Posterior vena cava (tissue), 2 donors: ENCODE data around the gene GIT1. TPM values are rescaled to one million over a fixed set of nuclear protein-coding genes. Genes with fewer than 3 reads are reported as not detected.
"Not testable (repeated sequence)": the region's sequence is repeated elsewhere in the genome, so short reads cannot be mapped to it uniquely, and the experiment has no call there.

Source experiments
- DNase-seq: peaks from one replicate; pipeline ENCODE4 v3.0.0-alpha.2; 2020; ENCODE audit warnings: low spot score
- intact Hi-C, 2 donors: fragments of 100-400 bp; cut with DNase I; formaldehyde crosslinking; loops; one replicate each; pipeline versions ENCODE4 v1.14.1 to v1.14.2; 2022 to 2023
- total RNA-seq, 2 donors: library from RNA; stranded (reverse); fragmentation: NEBNext Ultra II Directional; extraction: Animal tissue kit (Norgen Biotek cat#: 25700); gene quantifications; one replicate each; pipeline ENCODE4 v1.2.1, GENCODE V29; 2021
- donor health status: DM: yes; HTN: yes; CAD: no.
- donor health status: DM: yes; HTN: yes; CAD: no.

GIT1 gene
- total RNA-seq, 2 donors from 2014 or later = 28.1 to 43.5 TPM

DNA sequence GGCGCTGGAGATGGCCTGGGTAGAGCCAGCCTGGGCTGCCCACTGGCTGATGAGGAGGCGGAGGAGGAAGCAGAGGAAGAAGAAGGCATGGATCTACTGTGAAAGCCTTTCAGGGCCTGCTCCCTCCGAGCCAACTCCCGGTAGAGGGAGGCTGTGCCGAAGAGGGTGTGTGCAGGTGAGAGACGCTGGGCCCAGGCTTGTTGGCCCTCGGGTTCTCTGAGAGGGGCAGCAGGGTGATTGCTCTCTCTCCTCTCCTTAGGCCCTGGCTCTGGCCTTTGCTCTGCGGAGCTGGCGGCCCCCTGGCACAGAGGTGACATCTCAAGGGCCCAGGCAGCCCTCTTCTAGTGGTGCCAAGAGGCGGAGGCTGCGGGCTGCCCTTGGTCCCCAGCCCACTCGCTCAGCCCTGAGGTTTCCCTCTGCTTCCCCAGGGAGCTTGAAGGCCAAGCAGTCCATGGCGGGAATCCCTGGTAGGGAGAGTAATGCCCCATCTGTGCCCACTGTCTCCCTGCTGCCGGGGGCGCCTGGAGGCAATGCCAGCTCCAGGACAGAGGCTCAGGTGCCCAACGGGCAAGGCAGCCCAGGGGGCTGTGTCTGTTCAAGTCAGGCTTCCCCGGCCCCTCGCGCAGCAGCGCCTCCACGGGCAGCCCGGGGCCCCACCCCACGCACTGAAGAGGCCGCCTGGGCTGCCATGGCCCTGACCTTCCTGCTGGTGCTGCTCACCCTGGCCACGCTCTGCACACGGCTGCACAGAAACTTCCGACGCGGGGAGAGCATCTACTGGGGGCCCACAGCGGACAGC, 17.4 kb downstream of the GIT1 start:
- intact Hi-C loops = no loop called here
- DNase-seq = peak; percentile 72

DNA sequence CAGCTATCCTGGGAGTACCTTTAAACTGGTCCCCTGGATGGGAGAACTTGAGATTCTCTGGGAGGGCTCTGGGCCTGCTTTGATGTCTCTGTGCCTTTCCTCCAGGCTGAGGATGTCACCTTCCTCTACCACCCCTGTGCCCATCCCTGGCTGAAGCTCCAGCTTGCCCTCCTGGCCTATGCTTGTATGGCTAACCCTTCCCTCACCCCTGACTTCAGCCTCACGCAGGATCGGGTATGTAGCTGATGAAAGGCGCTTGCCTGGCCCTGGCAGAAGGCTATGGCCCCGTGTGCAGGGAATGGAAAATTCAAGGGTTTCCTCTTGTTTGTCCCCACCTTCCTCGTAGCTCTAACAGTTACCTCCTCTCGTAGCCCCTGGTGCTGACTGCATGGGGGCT, 18.0 kb downstream of the GIT1 start:
- no peak for DNase-seq
- intact Hi-C loops = no loop called here

DNA sequence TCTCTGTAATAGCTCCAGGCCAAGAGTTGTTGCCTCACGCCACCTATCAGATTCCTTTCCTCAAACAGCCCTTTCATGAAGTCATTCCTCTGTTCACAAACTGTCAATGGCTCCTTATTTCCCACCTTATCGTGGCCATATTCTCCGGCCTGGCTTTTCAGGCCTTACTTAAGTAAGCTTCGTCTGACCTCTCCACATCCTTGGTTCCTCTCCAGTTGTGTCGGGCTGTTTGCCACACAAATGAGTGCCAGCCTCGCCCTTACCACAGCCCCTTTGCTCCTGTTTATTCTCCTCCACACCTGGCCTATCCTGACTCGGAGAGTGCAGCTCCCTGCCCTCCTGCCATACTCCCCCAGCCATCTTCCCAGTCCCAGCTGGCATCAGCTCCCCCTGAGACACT, 18.9 kb downstream of the GIT1 start:
- DNase-seq = peak; percentile 52
- intact Hi-C loops = no loop called here

DNA sequence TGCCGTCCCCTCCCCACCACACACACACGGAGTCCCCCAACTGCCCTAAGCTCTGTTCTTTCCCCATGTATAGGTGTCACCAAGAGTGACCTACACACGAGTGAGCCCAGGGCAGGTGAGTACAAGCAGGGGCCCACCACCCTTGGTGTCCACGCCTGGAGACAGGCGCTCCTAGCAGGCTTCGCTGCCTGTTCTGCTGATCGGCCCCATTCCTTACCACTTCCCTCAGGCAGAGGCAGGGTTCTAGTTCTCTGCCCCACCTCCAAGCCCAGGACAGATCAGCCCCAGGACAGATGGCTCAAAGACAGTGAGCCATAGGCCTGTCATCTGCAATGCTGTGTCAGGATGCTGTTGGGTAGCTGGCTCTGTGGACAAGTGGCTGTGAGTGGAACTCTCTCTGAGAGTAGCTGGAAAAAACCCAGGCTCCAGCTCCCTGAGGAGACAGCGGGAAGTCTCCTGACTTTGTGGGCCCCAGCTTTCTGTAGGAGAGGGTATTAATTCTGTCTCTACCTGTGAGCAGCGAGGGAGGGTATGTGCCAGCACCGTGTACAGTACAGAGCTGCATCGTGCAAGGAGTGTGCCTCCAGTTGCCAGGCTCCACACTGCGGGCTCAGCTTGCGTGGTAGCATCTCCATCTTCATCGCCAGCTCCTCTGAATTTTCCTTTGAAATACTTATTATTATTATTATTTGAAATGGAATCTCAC, 20.1 kb downstream of the GIT1 start:
- peak; percentile 60 for DNase-seq
- intact Hi-C loops = no loop called here

DNA sequence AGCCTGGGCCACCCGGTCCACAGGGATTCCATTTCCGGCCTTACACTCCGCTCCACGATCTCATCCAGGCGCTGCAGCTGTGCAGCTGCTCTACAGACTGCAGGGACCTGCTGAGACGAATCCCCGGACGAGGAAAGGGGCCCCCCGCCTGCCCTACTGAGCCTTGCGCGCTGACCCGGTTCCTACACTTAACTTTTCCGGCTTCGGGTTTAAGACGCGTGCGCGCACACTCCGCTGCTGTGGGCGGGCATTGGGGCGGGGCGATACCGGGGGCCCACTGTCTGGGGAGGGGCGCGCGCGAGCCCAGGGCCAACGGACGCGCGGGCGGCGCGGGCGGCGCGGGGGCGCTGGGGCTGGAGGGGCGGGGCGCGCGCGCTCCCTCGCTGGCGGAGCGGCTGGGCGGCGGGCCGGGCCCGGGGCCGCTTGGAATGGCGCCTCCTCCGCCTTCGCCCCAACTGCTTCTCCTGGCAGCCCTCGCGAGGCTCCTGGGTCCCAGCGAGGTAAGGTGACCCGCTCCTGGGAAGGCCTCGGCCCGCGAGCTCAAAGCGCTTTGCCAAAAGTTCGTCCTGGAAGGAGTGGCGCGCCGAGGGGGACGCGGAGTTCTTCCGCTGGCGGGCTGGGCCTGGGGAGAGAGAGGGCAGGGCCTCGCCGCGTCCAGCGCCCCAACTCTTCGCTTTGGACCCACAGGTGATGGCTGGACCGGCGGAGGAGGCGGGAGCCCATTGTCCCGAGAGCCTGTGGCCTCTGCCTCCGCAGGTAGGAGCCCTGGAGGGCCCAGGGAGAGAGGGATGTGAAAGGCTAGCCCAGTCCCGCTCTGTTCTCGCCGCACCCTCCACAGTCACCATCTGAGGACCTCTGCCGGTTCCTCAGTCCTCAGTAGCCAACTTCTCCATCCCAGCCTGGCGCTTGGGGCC, 20.9 kb downstream of the GIT1 start, which contains the start of gene TP53I13:
Gene TP53I13, plus strand, starts transcription at position 371 of the 914 bp plus-strand sequence. Its CDS starts 58 bp downstream, at position 429.
- DNase-seq = peak; percentile 94
- intact Hi-C loops = no loop called here

DNA sequence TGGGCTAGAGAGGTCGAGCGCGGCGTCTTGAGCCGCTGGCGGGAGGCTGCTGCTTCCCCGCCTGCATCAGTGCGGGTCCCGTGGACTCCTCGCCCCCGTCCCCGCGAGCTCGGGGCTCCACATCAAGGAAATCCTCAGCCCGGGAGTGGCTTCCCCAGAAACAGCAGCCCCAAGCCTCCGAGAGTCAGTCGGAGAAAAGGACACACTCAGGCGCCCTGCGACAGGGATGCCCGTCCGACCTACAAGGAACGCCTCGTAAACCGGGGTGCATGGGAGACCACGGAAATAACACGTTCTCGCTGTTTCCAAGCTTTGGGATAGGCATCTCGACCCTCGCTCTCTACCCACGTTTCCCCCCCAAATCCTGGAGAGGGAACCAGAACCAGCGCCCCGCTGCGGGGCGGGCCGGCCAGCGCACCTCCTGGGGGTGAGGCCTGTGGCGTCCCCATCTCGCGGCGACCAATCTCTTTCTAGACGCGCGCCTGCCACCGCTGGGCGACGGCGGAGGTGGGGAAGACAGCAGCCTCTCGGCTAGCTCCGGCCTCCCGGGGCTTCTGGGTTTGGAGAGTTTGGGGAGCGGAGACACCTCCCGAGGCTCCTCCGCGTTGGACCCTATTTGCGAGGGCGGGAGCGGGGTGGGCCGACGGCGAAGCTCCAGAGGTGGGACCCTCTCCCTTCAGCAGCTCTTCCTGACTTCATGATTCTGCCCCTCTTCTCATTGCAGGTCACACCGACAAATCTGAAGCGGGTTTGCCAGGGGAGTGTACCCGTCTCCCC, 21.7 kb downstream of the GIT1 start:
- intact Hi-C loops = no loop called here
- DNase-seq = peak; percentile 91

DNA sequence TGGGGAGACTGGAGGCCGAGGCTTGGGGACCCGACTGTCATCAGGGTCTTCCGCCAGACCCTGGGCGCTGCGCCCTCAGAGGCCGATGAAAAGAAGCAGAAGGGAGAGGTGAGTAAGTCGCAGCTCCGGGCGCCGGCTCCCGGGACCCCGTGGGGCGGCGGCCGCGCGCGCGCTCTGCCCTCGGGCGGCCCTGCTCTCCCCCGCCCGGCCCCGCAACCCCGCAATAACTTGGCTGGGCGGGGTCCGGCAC, 22.2 kb downstream of the GIT1 start:
- intact Hi-C loops = no loop called here
- no peak for DNase-seq

DNA sequence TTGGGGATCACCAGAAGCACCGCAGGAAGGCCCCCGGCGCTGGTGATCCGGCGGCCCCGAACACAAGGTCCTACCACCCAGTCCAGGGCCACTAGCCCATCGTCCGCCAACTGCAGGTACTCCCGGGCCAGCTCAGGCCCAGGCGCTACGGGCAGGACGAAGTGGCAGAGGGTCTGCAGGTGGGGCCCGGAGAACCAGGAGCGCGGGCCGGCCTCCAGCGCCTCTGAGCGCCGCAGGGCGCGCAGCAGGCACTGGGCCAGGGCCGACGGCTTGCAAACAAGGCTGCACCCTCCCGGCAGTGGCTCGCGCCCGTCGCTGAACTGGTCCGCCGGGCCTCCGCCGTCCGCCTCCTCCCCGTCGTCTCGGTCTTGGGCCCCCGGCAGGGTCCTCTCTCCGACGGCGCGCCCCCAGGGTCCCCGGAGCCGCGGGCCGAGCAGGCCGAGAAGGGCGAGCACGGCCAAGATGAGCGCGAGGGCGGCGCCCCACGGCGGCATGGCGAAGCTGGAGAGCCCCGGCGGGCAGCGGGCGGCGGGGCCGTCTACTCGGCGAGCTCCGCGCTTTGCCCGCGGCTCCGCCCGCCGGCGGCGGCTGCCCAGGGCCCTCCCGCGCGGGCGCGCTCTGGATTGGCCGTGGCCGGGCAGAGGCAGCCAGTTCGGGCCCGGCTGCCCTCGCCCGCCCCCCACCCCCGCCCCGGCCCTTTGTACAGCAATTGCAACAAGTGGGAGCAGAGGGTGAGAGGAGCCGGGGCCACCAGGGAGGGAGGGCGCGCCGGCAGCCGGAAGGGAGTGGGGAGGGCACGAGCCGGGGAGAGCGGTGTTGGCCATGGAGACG, 22.8 kb downstream of the GIT1 start, which contains the start of gene ABHD15:
Gene ABHD15, minus strand, starts transcription at position 565 of the 831 bp plus-strand sequence. Its CDS starts 71 bp downstream, at position 494.
- intact Hi-C loops = no loop called here
- peak; percentile 89 for DNase-seq

DNA sequence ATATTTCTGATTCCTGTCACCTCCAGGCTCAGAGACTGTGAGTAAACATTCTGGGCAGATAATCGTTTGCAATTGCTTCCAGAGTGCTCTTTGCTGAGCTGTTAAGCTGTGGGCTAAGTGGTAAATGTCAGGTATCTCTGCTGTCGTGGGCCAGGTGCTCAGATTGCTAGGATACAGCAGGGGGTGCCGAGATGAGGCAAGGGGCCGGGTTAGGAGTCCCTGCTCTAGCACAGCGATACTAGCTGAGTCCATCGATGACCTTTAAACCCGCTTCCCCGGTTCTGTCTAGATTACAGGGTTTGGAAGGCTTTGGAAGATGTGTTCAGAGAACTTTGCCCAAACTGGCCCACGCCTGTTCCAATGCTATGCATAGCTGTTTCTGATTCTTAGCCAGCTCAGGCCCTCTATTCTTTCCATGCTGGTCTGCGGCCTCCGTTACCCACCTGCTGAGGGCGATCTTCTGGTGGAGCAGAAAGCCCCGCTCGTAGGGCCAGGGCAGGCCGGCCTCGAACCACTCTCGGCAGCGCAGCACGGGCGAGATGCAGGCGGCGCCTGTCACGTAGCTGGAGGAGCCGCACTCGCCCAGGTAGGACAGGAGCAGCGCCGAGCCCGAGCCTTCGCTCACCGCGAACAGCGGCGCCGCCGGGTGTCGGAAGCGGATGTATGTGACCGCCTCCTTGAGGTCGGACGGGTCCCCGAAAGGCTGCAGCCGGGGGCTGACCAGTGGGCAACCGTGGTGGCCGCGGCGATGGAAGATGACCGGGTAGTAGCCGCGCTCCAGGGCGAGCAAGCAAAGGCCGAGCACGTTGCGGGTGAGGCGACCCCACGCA, 23.6 kb downstream of the GIT1 start:
- DNase-seq = peak; percentile 88
- intact Hi-C loops = no loop called here

DNA sequence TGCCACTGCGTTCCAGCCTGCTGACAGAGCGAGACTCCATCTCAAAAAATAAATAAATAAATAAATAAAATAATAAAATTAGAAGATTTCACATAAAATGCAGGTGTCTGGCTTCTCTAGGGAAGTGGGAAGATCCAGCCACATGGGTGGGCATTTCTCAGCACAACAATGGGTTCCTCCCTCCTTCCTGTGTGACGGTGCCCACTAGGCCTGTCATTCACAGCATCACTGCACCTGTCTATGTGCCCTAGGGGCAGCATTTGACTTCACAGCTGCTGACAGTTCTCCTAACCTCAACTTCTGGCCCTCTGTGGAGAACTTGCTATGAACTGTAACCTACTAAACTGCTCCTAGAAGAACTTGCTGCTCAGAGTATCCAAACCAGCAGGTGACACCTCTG, 25.6 kb downstream of the GIT1 start:
- DNase-seq = no peak
- intact Hi-C loops = no loop called here

DNA sequence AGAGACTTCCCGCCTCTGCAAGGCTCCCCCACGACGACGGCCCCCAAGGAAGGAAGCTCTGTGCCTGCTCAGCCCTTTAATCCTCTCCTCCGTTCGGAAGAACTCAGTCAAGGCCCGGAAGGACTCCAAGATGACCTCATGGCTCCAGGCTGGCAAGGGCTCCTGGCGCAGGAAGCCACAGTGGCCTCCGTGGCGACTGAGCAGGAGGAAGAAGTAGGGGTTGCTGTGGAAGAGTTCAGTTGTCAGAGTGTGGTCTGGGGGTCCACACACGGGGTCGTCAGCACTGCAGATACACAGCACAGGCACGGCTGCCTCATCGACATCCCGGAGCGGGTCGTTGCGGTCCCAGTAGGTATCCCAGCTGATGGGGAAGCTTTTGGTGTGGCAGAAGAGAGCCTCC, 26.8 kb downstream of the GIT1 start:
- intact Hi-C loops = no loop called here
- no peak for DNase-seq

DNA sequence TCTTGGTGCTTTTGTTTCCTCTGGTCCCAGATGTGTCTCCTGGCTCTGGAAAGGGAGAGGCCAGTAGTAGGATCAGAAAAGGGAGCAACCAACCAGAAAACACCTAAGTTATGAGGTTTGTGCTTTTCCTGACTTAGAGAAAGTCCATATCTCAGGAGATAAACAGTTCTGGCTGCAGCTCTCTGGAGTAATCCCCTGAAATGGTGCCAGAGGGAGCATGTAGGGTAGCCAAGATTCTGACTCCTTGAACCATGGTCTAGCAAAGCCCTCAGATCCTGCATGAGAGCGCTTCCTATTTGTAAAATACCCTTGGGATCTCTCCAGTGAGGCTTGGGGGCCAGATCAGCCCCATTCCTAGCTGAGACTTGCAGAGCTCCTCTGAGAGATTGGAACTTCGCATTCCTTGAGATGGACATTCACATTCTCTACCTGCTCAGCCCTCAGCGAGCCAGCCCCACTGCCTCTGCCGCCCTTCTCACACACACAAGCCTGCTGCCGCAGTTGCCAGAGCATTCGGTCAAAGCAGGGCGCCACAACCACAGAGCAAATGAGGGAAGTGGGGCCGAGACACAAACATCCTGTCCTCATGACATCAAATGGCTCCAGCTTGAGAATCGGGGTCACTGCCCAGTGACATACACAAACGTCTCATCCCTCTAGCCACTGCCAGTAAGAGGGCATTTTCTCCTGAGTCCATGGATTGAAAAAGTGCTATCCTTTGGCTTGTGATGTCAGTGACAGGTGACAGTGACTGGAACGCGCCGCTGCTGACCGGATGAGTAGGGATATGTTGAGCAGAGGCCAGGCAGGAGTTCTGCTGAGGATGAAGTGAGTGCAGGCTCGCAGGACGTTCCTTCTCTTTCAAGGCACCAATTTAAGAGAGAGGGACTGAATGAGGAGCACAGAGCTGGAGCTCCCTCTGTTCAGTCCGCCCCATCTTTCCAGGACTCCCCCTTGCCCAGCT, 27.6 kb downstream of the GIT1 start:
- DNase-seq = no peak
- intact Hi-C loops = no loop called here

DNA sequence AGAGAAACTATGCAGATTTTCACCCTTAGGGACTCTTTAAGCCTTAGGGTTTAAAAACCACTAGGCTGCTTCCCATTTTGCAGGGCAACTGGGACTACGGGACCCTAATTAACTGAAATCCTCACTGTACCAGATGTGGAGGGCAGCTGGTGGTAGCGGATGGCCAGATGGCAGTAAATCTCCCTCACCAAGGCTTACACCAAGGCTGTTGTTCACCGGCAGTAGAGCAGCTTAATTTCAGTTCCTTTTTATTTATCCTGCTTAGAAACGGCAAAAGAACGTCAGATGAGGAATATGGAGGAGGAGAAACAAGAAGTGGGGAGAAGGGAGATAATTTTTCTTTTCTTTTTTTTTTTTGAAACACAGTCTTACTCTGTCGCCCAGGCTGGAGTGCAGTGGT, 29.1 kb downstream of the GIT1 start:
- no peak for DNase-seq
- intact Hi-C loops = no loop called here

DNA sequence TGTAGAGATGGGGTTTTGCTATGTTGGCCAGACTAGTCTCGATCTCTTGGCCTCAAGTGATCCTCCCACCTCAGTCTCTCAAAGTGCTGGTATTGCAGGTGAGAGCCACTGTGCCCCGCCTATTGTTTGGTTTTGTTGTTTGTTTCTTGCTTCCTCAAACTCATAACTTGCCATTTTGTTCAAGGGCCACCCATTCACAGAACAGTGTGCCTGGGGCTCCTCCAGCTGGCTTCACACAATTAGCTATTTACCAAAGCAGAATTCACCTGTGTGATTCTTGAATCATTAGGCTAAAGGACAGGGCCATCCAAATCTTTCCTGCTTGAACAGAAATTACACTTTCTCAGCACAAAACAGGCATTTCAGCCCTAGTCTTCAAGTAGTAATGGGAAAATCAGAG, 29.8 kb downstream of the GIT1 start:
- DNase-seq = peak; percentile 34
- intact Hi-C loops = no loop called here

DNA sequence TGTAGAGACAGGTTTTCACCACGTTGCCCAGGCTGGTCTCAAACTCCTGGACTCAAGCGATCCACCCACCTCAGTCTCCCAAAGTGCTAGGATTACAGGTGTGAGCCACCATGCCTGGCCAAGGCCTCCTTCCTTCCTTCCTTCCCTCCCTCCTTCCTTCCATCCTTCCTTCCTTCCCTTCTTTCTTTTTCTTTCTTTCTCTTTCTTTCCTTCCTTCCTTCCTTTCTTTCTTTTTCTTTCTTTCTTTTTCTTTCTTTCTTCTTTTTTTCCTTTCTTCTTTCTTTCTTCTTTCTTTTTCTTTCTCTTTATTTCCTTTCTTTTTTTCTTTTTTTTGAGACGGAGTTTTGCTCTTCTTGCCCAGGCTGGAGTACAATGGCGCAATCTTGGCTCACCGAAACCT, 31.3 kb downstream of the GIT1 start:
- intact Hi-C loops, DNase-seq: not testable (repeated sequence)

DNA sequence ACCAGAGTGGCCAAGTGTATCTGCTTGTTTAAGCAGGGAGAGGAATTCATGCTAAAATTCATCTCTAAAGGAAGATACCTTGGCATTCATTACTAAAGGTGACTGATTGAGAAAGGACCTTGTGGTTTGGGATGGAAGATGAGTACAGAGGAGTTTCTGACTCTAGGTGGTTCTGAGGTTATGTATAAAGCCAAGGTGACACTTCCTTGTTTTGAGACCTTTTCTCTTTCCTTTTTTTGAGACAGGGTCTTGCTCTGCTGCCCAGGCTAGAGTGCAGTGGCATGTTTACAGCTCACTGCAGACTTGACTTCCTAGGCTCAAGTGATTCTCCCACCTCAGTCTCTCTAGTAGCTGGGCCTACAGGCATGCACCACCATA, 31.7 kb downstream of the GIT1 start:
- intact Hi-C loops = no loop called here
- DNase-seq = no peak
